ENCODE data around the gene NTNG1.
A peak's percentile ranks its signal among the peaks of the same experiment; 100 is the strongest.

The NTNG1 gene

DNA sequence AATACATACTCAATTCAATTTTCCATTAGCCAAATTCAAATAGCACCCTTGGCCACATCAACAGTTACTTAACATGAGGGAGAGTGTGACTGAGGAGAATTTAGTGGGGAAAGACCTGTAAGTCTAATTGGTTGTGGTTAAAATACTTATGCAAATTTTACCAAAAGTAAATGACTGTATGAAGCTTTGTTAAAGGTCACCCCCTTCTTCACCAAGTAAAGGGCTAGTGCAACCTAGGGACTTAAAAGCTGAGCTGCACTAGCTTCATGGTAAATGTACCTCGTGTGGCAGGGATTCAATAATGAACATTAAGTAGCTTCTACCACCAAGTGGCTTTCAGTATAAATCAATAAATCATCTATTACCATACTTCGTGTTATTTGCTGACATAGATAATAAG, 372.0 kb downstream of the NTNG1 start:
- DNase-seq (ENCODE audit: low spot score), result no peak

DNA sequence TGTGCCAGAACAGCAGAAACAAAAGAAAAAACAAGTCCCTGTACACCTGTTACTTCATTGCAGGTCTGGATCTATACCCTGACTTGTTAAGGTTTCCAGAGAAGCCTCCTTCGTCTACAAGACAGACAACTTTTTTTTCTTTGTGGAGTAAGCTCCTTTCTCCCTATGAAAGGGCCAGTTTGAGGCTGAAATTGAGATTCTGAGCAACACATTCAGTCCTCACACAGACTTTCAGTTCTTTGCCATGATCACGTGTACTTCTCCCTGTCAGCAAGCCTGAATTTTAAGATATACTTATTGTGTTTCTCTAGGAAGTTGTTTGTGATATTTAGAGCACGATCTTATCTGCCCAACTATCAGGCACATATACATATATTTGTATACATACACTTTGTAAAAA, 374.0 kb downstream of the NTNG1 start:
- no peak for DNase-seq (ENCODE audit: low spot score)

DNA sequence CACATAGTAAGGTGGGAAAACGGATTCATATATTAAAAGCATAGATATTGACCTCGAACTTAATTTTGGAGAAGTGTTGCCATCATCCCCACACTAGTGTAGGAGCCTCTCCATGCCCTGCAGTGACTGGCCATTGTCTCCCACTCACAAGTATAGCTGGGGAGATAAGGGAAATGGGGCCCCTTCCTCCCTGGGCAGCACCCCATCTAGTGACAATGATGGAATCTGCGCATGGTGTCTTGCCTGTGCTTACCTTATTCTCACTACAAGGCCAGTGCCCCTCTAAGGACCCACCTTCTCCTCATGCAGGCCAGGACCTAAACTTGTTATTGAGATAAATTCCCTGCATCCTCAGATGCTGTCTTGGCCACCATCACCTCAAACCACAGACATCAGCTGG, 374.9 kb downstream of the NTNG1 start:
- DNase-seq (ENCODE audit: low spot score), result no peak

DNA sequence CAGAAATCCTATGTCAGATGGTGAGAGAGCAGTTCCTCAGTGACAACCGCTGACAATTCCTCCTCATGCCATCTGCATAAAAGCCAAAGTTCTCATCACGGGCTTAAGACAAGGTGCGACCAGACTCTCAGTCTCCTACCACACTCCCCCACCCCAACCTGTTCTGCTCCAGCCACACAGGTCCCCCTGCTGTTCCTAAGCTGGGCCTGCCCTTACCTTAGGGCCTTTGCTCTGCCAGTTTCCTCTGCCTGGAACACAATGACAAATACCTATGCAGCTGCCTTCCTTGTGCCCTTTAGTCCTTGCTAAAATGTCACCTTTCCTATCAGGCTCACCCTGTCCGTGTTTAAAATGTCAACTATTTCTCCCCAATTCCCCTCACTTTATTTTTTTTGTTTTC, 382.2 kb downstream of the NTNG1 start:
- no peak for DNase-seq (ENCODE audit: low spot score)

DNA sequence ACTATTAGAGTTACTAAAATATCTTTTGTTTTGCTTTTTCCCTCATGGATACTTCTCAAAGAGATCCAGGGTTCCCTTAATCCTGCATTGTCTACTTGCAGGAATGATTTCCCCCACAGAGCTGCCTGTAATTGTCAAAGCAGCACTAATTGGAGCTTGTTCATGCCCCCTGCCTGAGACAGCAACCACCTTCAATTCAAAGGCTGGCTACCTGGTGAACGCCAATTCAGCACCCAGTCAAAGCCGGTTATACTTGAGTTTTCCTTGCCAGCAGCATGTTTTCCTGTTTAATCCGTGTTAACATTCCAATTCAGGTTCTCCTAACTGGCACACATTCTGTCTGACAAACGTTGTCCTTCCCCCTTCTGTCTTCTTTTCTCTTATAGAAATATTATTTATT, 382.9 kb downstream of the NTNG1 start:
- no peak for DNase-seq (ENCODE audit: low spot score)

DNA sequence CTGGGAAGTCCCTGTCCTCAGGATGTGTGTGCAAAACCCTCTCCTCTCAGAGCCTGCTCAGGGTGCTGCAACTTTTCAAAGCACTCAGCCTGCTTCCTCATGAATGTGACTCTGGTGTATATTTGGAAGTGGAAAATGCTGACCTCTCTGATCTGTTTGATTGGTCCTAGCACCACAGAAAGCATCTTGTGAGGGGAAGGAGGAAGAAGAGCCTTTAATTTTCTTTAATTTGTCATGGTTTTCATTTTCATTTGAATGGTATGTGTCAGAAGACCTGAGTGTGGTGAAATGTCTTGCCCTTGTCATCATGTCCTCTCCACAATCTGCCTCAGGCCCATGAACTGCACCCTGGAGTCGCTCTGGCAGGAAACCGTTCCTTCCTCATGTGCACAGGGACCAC, 383.5 kb downstream of the NTNG1 start:
- DNase-seq (ENCODE audit: low spot score), result no peak

DNA sequence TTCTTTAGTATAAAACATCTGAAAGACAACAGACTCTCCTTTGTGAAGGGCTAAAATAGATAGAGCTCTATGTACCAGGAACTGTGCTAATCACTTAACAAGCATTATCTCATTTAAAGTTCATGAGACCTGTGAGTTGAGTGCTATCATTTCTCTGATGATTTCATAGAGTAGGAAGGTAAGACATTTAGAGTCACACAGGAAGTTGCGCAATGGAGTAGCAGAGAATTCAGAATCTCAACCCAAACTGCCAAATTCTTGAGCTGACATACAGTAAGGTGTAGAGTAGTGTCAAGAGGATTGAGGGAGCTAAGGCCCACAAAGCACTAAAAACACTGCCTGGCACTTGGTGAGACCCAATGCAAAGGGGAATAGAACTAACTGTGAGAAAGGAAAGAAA, 384.3 kb downstream of the NTNG1 start:
- no peak for DNase-seq (ENCODE audit: low spot score)

DNA sequence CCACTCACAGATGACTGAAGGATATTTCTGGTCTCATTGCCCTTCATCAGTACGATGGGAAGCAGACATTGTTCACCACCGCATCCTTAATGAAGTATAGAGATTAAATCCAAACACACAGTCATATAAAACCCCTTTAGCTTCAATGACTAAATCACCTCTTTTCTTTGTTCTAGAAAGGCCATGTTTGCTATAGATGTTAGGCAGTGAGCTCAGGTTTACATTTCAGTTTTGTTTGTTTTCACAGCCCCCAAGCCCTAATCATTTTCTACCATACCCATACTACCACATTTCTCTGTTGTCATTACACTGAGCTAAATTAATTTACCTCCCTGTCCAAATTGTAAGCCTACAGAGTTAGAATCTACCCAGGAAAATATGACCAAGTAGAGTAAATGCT, 385.1 kb downstream of the NTNG1 start:
- no peak for DNase-seq (ENCODE audit: low spot score)

DNA sequence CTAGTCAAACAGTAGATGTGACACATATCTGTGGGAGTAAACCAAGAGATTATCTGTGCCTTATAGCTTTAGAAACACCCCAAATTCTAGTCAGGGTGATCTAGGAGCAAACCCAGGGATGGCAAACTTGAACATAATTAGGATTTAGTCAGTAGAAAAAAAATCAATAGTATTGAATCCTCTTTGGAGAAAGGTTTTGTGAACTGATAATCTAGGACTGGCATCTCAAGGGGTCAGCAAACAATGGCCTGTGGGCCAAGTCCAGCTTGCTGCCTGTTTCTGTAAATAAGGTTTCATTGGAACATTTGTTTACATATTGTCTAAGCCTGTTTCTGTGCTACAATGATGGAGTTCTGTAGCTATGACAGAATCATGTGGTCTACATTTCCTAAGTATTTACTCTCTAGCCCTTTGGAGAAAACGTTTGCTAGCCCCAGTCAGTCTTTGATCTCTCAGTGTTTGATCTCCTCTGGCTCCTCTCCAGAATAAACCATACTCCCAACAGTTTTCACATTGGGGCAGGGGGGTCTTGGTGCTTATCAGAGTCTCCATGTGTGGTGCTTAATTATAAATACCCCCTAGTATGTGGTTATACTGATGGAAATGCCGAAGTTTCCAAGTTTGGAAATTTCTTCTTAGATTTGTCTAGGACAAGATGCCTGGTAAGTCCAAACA, 385.8 kb downstream of the NTNG1 start:
- DNase-seq (ENCODE audit: low spot score), result no peak

DNA sequence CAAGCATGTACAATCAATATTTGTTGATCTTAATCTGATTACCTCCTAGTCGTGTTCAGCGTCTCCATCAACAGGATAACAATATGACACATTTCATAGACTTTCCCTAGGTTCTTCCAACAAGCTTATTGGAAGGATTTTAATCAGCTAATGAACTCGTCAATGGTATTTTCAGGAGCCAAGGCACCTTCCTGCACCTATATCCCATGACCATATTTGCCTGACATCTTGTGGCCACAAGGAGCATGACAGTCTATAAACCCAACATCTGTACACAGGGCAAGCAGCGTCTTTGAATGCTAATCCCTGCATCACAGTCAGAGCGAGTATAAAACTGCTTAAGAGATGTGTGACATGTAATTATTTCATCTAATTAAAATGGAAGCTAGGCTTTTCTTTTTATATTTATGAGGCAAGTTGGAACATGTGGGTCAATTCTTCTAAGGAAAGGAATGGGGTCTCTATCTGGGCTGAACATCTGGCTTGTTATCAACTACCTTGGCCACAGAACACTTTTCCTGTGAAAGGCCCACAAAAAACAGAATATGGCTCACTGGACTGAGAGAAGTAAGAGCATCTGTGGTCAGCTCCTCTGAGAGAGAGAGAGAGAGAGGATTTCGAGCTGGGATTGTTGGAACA, 388.8 kb downstream of the NTNG1 start:
- peak; percentile 51 for DNase-seq (ENCODE audit: low spot score)

DNA sequence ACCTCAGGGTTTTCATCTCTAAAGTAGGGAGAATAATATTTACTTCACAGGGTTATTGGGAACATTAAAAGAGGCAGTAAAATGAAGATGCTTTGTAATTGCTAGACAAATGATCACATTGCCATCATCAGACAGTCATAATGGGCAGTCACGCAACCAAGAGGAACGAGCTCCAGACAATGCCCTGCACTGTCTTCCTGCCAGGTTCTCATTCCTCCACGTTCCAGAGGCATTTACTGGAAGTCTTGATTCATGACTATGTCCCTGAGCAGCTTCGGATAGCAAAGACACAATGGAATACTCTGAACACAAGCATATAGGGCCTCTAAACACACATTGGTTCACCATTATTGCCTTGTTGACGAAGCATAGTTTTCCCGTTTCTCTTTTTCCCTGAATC, 389.7 kb downstream of the NTNG1 start:
- DNase-seq (ENCODE audit: low spot score), result no peak

DNA sequence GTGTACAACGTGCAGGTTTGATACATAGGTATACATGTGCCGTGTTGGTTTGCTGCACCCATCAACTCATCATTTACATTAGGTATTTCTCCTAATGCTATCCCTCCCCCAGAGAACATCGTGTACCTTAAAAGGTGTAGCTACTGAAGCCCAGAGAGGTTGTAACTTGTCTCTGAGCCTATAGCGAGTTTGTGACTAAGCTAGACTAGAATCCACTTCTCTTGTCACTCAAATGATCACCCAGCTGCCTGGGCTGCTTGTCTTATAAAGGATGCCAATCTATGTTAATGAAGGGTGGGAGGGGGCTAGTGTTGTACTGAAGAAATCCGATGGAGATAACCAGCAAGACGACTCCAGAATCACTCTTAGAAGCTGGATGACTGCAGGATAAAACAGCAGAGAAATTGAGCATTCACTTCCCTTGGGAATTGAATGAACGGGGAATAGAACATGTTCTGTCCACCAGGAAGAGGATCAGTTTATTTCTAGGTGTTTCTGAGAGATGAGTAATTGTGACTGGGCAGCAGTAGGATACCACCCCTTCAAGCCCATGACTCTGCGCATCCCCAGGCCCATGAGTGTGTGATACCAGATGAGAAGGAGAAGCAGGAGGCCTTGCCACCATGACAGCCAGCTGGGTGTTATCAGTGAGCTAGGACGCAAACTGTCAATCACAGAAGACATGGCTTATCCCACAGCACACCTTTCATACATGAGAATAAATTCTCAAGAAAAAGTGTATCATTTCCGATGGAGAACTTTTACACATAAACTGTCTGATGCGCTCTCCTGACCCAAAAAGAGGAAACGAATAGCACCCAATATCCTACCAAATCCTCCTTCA, 390.4 kb downstream of the NTNG1 start:
- no peak for DNase-seq (ENCODE audit: low spot score)

DNA sequence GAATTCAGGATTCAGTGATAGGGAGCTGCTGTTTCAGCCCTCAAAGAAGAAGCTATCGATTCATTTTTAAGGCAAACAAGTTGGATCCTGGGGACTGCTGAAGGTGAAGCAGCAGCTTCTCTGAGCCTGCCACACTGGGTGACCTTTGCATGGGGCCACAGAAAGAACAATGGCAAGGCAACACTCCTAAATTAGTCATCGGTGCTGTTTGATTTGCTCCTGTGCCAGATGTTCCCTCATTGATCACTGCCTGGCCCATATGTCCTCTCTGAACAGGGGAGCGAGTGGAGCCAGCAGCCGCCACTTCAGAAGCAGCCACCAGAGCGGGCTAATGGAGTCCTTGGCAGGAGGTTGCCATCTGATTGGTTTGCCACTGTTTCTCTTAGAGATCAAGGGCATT, 391.5 kb downstream of the NTNG1 start:
- no peak for DNase-seq (ENCODE audit: low spot score)

Measured in LoVo (cell line).